GM12864 (cell line): Measurements from ENCODE around the gene SLC31A1.

Experiments used
- DNase-seq: peaks from one replicate; pipeline ENCODE4 v3.0.0-alpha.2; 2011; ENCODE audit warnings: low read depth
- H3K4me3 ChIP-seq: 2 replicates; pipeline ENCODE4 v1.5.1; 2011; ENCODE audit warnings: mild to moderate bottlenecking, low read depth, low read length, control low read depth
- TF ChIP-seq, protein P1 (sequence below): IDR thresholded peaks from 2 replicates; pipeline ENCODE4 v1.5.1; 2011; ENCODE audit warnings: low read depth, mild to moderate bottlenecking, moderate library complexity, low read length, control low read depth, inconsistent platforms; ENCODE audit errors: missing control alignments

The SLC31A1 gene

DNA sequence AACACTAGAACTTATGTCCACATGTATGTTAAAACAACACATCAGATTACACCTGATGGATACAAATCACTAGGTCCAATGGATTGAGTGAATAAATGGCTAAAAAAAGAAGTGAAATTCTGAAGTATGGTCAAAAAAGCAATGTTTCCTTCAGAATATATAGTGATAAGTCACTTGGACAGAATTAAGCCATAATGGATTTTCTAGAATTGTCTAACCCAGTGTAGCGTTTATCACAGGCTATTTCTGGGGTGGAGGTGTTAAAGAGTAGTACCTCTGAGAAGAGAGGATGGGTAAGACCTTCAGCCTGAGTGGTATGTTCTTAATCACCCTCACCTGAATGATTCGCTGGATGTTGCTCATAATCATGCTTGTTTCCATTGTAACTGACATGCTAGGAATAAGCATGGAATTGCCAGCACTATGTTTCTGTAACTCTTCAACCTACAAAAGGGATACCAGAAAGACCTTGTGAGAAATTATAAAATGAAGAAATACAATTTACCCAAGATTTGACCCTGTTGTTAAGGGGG is 37.3 kb upstream of the SLC31A1 start:
- no peak for DNase-seq
- no peak overlapping the region for H3K4me3 ChIP-seq
- TF ChIP-seq, protein P1, sequence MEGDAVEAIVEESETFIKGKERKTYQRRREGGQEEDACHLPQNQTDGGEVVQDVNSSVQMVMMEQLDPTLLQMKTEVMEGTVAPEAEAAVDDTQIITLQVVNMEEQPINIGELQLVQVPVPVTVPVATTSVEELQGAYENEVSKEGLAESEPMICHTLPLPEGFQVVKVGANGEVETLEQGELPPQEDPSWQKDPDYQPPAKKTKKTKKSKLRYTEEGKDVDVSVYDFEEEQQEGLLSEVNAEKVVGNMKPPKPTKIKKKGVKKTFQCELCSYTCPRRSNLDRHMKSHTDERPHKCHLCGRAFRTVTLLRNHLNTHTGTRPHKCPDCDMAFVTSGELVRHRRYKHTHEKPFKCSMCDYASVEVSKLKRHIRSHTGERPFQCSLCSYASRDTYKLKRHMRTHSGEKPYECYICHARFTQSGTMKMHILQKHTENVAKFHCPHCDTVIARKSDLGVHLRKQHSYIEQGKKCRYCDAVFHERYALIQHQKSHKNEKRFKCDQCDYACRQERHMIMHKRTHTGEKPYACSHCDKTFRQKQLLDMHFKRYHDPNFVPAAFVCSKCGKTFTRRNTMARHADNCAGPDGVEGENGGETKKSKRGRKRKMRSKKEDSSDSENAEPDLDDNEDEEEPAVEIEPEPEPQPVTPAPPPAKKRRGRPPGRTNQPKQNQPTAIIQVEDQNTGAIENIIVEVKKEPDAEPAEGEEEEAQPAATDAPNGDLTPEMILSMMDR, result no peak

DNA sequence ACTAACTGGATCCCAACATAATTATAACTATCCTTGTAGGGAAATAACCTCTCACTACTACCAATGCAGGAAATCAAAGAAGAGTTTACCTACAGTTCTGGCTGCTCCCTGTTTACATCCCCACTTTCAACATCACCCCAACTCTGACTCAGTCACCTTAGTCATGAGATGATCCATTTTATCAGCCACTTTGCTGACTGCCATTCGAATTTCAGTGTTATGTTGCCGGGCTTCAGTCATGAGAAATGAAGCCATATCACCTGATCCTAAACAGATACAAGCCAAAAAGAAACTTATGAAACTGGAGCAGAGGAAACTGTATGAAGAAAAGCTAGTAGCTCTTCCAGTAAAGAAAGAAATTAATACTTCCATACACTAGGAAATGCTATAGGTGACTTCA is 36.8 kb upstream of the SLC31A1 start:
- TF ChIP-seq, protein P1, result no peak
- DNase-seq, result no peak
- H3K4me3 ChIP-seq, result no peak overlapping the region

DNA sequence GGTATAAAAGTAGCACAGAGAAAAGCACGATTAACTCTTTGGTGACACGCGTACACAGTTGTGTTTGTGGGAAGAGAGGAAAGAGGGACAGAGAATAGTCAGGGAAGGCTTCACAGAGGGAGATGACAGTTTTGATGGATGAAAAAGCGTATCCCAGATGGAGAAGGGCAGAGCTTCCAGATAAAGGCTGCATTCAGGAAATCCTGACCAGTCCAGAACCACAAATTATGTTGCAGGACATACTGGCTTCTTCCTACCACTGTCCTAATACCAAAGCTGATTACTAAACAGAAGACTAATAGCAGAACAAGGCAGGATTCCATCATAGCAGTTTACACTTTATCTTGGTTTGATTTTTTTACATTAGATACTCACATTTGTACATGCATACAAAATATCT is 36.1 kb upstream of the SLC31A1 start:
- no peak for DNase-seq
- no peak overlapping the region for H3K4me3 ChIP-seq
- TF ChIP-seq, protein P1, result no peak

DNA sequence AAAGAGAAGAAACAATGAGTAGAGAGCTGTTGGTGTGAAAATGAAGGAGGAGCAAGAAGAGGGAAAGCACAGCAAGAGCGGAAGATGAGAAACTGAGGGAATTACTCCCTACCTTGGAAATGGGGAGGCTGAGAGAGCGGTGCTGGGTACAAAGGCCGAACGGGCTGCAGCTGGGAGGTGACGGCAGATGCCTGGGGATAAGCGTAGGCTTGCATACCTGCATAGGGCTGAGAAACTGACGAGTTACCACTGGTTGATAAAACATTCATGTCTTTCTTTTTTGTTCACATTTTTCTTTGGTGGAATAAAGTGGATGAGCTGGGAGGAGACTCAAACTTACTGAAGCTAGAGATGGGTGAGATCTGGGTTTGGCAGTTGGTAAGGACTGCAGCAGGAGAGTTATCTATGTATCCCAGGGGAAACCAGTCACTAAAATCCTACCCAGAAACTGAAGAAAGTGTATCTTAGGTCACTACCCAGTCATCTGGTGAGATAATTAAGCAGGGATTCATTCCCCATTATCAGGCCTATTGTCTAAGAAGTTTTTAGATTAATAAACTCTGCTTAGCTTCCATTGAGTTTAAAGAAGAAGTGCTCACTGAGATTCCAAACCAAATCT is 35.1 kb upstream of the SLC31A1 start:
- no peak overlapping the region for H3K4me3 ChIP-seq
- DNase-seq, result no peak
- TF ChIP-seq, protein P1, result no peak

DNA sequence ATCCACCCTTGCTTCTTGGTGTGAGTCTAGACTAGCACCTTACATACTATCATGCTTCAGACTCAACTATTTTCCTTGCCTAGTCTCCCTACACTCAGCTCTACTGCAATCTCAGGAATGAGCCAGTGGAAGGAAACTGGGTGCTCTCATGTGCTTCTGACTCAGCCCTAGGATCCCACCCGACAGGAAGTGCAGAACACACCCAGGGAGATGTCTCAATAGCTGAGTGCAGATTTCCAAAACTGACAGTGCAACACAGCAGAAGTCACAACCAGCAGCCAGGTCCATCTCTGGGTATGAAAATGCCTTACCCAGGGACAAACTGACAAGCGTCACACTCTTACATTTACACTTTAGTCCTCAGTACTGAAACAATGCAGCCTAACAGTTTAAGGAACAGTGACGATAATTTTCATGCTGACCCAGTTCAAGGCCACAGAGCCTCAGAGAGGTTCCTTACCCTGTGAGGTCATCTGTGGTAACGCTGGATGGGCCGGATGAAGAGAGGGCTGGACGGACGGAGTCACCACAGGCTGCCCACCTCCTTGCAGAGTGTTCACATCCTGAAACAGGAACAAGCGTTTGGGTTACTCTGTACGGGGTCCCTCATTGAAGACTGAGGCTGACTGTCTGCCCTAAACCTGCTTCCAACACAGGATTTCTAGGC is 33.3 kb upstream of the SLC31A1 start:
- TF ChIP-seq, protein P1, result no peak
- no peak overlapping the region for H3K4me3 ChIP-seq
- DNase-seq, result no peak

DNA sequence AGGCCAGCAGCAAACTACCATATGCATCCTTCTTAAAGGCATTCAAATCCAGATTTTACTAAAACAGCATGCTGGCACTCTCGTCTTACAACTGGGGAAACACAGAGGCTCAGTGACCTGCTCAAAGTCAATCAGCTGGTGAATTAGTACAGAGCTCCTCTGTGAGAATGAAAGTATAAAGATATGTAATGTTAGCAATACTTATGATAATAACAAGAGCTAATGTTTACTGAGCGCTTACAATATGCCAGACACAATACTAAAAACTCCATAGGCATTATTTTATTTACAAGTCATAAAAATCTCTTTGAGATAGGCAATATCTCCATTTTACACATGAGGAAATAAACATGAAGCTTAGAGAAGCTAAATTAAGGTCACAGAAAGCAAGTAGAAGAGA is 28.9 kb upstream of the SLC31A1 start:
- no peak overlapping the region for H3K4me3 ChIP-seq
- TF ChIP-seq, protein P1, result no peak
- no peak for DNase-seq

DNA sequence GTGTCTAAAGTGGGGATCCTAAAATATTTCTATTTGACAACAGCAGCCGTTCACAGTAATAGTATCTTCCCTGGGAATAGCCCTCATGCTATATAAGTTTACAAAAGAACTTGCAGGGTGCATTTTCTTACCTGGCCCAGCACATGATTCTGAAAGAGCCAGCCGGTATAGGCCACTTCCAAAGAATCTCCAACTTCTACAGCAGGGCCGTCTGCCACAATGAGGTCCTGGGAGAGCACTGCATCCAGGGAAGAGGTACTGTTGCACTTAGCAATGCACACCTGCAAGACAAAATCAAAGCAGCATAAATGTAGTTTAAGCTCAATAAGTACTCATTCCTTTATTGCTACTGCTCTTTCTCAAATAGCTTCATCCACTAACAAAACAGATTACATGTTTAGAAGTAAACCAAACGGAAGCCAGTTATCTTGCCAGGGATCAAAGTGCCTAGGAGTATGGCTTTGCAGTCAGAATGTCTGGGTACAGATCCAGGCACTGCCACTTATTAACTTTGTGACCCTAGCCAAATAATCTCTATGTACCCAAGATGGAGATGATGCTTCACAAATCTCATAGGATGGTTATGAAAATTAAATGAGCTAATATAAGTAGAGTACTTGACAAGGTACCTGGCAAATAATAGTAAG is 21.5 kb upstream of the SLC31A1 start:
- no peak for DNase-seq
- TF ChIP-seq, protein P1, result no peak
- no peak overlapping the region for H3K4me3 ChIP-seq
